Endothelial cell of umbilical vein (primary cell): ENCODE data around the gene ARHGEF39. TPM values are rescaled to one million over a fixed set of nuclear protein-coding genes. Genes with fewer than 3 reads are reported as not detected.

Source experiments
- microRNA-seq: library from miRNA; unstranded; fragments of <30 nt; microRNA quantifications from one replicate; pipeline ENCODE4 v1.2.0, GENCODE V29; 2021; ENCODE audit warnings: borderline number of aligned reads, borderline replicate concordance
- polyA plus RNA-seq, 4 experiments: library from polyadenylated mRNA; depleted of rRNA in 3 of 4; stranded (reverse) in 3 of 4; unstranded in 1 of 4; fragments of >200 nt; gene quantifications; 2 replicates each; pipeline versions ENCODE4 v1.2.1 to v1.2.3, GENCODE V29; 2011 to 2012; ENCODE audit warnings: missing spikeins in 1 of 4
- small RNA-seq: library from RNA; depleted of rRNA; stranded (forward); fragments of <200 nt; gene quantifications from one replicate; pipeline ENCODE3, GENCODE V24; 2012; ENCODE audit warnings: low replicate concordance, low read depth; ENCODE audit not compliant: insufficient read depth, insufficient read length
- total RNA-seq: library from RNA; stranded (reverse); gene quantifications from 2 replicates; pipeline ENCODE4 v1.2.3, GENCODE V29; 2021

The ARHGEF39 gene
- total and polyA plus RNA-seq, 2 donors (not counting 3 experiments of a cell fraction or from before 2014, with no cell fraction given), result 4.7 to 6.5 TPM

Small RNA genes lying within 50 kb of the gene (microRNA-seq; reads per million reads assigned to microRNA genes)
- gene MIR6852, result not detected

Small RNA genes lying within 50 kb of the gene (small RNA-seq; reads per million reads assigned to genes)
- gene RMRP (not detected), gene RN7SL22P (not detected)

Other genes starting within 250 kb of the ARHGEF39 start
- gene RUSC2, start 175.1 kb downstream of the ARHGEF39 start, total RNA-seq, result 46.2 and 52.1 TPM in 2 replicates
- gene RUSC2, start 175.1 kb downstream of the ARHGEF39 start, polyA plus RNA-seq, result 26.1 and 29.9 TPM in 2 replicates
- gene TESK1, start 59.9 kb downstream of the ARHGEF39 start, total RNA-seq, result 22.5 and 25.3 TPM in 2 replicates
- 26.4 and 28.3 TPM in 2 replicates for gene TESK1, start 59.9 kb downstream of the ARHGEF39 start, polyA plus RNA-seq
- not detected in 2 replicates for gene CD72, start 46.8 kb downstream of the ARHGEF39 start, total RNA-seq
- gene CD72, start 46.8 kb downstream of the ARHGEF39 start, polyA plus RNA-seq, result 0.39 TPM in 1 of 2 replicates, not detected in the other
- not detected in 2 replicates for gene SIT1, start 14.3 kb downstream of the ARHGEF39 start, total RNA-seq
- gene SIT1, start 14.3 kb downstream of the ARHGEF39 start, polyA plus RNA-seq, result not detected in 2 replicates
- gene RMRP, start 7.2 kb downstream of the ARHGEF39 start, total RNA-seq, result 19,118 and 22,385 TPM in 2 replicates
- gene RMRP, start 7.2 kb downstream of the ARHGEF39 start, polyA plus RNA-seq, result 359 TPM in 1 of 2 replicates, not detected in the other
- 13.2 and 15.2 TPM in 2 replicates for gene CCDC107, start 6.9 kb downstream of the ARHGEF39 start, total RNA-seq
- gene CCDC107, start 6.9 kb downstream of the ARHGEF39 start, polyA plus RNA-seq, result 16.0 and 18.8 TPM in 2 replicates
- 0.42 TPM in 1 of 2 replicates, not detected in the other for gene CA9, start 8.7 kb upstream of the ARHGEF39 start, total RNA-seq
- 0.18 and 0.21 TPM in 2 replicates for gene CA9, start 8.7 kb upstream of the ARHGEF39 start, polyA plus RNA-seq
- 257 and 279 TPM in 2 replicates for gene TPM2, start 24.7 kb upstream of the ARHGEF39 start, total RNA-seq
- gene TPM2, start 24.7 kb upstream of the ARHGEF39 start, polyA plus RNA-seq, result 103 and 144 TPM in 2 replicates
- 424 and 450 TPM in 2 replicates for gene TLN1, start 67.0 kb upstream of the ARHGEF39 start, total RNA-seq
- gene TLN1, start 67.0 kb upstream of the ARHGEF39 start, polyA plus RNA-seq, result 120 and 137 TPM in 2 replicates
- gene CREB3, start 67.5 kb upstream of the ARHGEF39 start, total RNA-seq, result 36.4 and 39.8 TPM in 2 replicates
- gene CREB3, start 67.5 kb upstream of the ARHGEF39 start, polyA plus RNA-seq, result 45.9 and 52.1 TPM in 2 replicates
- 158 and 196 TPM in 2 replicates for gene GBA2, start 84.0 kb upstream of the ARHGEF39 start, total RNA-seq
- gene GBA2, start 84.0 kb upstream of the ARHGEF39 start, polyA plus RNA-seq, result 99.9 and 110 TPM in 2 replicates
- 23.3 and 29.0 TPM in 2 replicates for gene RGP1, start 84.1 kb upstream of the ARHGEF39 start, total RNA-seq
- gene RGP1, start 84.1 kb upstream of the ARHGEF39 start, polyA plus RNA-seq, result 12.7 and 15.0 TPM in 2 replicates
- 18.8 and 25.6 TPM in 2 replicates for gene MSMP, start 89.1 kb upstream of the ARHGEF39 start, total RNA-seq
- gene MSMP, start 89.1 kb upstream of the ARHGEF39 start, polyA plus RNA-seq, result 23.5 and 29.0 TPM in 2 replicates
- 25.6 and 28.7 TPM in 2 replicates for gene NPR2, start 126.4 kb upstream of the ARHGEF39 start, total RNA-seq
- gene NPR2, start 126.4 kb upstream of the ARHGEF39 start, polyA plus RNA-seq, result 14.4 and 16.4 TPM in 2 replicates
- gene SPAG8, start 147.1 kb upstream of the ARHGEF39 start, total RNA-seq, result 0.69 TPM in 1 of 2 replicates, not detected in the other
- 0.21 TPM in 2 replicates for gene SPAG8, start 147.1 kb upstream of the ARHGEF39 start, polyA plus RNA-seq
- gene HINT2, start 149.8 kb upstream of the ARHGEF39 start, total RNA-seq, result 27.2 and 37.4 TPM in 2 replicates
- 41.6 and 42.1 TPM in 2 replicates for gene HINT2, start 149.8 kb upstream of the ARHGEF39 start, polyA plus RNA-seq
- not detected in 2 replicates for gene FAM221B, start 163.5 kb upstream of the ARHGEF39 start, total RNA-seq
- gene FAM221B, start 163.5 kb upstream of the ARHGEF39 start, polyA plus RNA-seq, result not detected in 2 replicates
- 2.5 and 2.9 TPM in 2 replicates for gene TMEM8B, start 164.0 kb upstream of the ARHGEF39 start, total RNA-seq
- gene TMEM8B, start 164.0 kb upstream of the ARHGEF39 start, polyA plus RNA-seq, result 3.6 and 3.8 TPM in 2 replicates
- gene OR13J1, start 205.2 kb upstream of the ARHGEF39 start, total RNA-seq, result not detected in 2 replicates
- not detected in 2 replicates for gene OR13J1, start 205.2 kb upstream of the ARHGEF39 start, polyA plus RNA-seq
- 1.2 and 5.2 TPM in 2 replicates for gene HRCT1, start 241.0 kb upstream of the ARHGEF39 start, total RNA-seq
- 7.0 and 9.9 TPM in 2 replicates for gene HRCT1, start 241.0 kb upstream of the ARHGEF39 start, polyA plus RNA-seq
- 13.0 and 24.8 TPM in 2 replicates for gene SPAAR, start 244.3 kb upstream of the ARHGEF39 start, total RNA-seq
- gene SPAAR, start 244.3 kb upstream of the ARHGEF39 start, polyA plus RNA-seq, result 20.8 and 23.0 TPM in 2 replicates